HG02840 (cell line): ENCODE results near the gene CEACAM21.
"Not testable (repeated sequence)": the region's sequence is repeated elsewhere in the genome, so short reads cannot be mapped to it uniquely, and the experiment has no call there.

Source experiments
- ATAC-seq: cut with Tn5 transposase; IDR thresholded peaks from one replicate; pipeline ENCODE4 v1.9.1; 2021; ENCODE audit warnings: mild to moderate bottlenecking, moderate library complexity, moderate number of reproducible peaks; ENCODE audit not compliant: unreplicated experiment, low FRiP score

Gene CEACAM21

DNA sequence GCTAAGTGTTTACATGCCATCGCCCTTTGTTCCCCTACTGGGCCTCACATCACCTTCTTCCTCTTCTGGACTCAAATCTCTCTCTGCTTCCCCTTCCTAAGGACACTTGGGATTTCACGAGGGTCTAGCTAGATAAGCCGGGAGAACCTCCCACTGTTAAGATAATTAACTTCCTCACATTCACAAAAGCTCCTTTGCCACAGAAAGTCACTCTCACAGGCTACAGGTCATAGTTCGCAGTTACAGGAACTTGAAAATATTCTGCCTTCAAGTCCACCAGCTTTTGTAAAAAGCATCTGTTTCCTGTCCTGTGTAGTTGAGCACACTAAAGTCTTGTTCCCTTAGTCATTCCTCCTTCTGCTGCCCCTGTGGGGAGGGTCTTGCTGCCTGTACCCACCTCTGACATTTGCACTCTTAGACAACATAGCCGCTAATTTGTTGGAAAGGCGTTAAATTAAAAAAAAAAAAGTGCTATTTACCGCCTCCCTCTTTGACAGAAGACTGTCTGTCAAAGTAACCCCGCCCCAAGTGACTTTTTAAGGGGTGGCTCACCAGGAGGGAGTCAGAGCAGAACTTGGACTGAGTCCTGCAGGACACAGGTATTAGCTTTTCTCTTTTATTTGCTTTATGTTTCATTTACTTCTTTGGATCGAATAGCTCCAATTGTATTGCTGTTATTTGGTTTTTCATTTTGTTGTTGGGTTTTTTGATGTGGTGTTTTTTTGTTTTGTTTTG, 26.8 kb upstream of the CEACAM21 start:
- no peak for ATAC-seq

DNA sequence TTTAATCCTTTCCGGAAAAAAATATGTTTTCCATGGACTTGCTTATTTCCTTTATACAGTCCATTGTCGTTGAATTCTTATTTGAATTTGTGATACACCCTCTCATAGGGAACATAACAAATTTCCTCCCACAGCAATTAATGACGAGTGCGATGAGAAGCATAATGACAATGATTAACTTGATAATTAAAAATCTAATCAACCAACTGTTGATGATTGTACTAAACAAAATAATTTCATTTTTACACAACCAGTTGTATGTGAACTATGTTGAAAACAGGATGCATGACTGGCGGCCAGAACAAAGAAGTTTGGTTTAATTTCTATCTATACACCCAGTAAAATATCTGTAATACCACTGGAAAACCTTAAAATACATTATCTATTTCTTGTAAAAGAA, 26.1 kb upstream of the CEACAM21 start:
- ATAC-seq, result no peak

DNA sequence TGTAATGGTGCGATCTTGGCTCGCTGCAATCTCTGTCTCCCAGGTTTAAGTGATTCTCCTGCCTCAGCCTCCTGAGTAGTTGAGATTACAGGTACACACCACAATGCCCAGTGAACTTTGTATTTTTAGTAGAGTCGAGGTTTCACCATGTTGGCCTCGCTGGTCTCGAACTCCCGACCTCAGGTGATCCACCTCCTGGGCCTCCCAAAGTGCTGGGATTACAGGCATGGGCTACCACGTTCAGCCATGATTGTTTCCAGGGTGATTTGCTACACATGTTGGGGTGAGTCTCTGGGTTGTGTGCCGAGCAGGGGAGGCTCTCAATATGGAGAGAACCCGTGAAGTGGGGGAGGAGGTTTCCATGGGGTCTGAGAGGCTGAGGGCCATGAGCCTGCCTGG, 24.8 kb upstream of the CEACAM21 start:
- no peak for ATAC-seq

DNA sequence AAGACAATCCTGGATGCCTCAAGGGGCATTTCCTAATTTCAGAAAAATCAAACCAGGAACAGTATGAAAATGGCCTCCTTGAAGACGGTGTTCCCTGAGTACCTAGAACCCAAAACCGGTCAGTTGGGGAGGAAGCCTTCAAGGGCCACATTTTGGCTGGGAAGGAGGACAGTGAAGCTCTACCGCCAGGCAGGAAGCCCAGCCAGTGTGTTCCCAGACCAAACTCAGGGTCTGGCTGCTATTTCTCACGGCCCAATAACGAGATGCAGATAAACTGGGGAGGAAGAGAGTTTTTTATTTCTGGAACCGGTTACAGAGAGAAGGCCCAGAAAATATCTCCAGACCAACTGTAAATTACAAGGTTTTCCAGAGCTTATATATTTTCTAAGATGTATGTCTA, 24.3 kb upstream of the CEACAM21 start:
- no peak for ATAC-seq

DNA sequence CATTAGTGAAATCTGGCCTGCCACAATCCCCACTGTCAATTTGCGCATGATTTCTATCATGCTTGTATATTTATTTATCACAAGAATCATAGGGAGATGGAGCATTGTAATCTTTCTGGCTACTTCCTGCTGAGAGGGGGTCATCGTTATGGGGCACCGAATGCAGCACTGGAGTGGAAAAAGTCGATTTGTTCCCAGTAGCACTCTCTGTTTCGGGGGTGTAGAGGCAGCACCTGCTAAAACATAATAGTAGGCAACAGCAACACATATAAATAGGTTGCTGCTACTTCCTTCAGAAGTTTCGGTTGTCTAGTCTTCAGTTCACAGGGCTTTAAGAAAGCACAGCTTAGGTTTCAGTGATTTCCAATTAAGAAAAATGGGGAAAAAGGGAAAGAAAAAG, 23.4 kb upstream of the CEACAM21 start:
- no peak for ATAC-seq

DNA sequence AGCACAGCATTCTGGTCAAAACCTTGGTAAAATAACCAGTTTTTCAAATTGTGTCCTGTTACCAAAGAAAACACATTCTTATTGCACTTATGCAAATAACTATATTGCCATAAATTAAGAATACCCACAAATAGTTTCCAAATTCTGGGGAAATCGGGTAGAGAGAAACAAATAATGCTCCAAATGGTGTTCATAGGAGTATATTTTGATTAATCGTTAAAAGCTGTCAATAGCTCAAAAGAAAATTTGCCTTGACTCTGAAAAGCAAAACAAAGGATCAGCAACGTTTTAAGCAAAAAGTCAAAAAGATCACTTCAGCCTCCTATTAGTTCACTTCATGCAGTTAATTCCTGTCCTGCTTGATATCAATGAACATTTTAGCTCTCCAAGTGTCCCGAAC, 22.2 kb upstream of the CEACAM21 start:
- ATAC-seq, result no peak

DNA sequence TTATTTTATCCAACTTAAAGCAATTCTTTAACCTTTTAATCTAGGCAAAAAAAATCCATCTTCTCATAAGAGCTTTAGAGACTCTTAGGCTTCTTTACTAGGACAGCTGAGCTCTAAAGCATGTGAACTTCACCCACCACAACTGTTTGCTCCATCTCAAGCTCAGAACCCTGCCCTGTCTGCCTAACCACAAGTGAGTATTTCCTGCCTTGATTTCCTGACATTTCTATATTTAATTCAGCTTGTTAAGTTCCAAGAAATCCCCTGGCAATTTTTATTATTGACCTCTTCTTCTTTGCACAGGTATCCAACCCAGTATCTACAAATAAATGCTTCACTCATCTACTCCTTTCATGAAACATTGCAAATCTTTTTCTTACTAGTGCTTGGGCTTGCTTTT, 21.1 kb upstream of the CEACAM21 start:
- no peak for ATAC-seq

DNA sequence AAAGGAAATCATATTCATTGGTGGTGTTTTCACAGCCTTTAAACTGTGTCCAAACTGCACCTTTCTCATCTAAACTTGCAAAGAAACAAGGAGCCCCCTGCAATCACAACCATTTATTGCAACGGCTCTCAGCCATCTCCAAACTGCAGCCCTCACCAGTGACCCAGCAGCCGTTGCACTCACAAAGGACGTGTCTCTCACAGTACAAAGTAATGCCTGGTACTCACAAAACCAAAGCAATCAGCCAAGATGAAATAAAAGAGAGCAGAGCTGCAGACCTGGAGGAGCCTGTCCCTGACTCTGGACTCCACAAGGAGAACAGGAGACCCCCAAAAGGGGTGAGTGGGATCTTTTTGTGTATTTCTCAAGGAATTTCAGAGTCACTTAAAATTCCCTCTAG, 20.2 kb upstream of the CEACAM21 start:
- no peak for ATAC-seq

DNA sequence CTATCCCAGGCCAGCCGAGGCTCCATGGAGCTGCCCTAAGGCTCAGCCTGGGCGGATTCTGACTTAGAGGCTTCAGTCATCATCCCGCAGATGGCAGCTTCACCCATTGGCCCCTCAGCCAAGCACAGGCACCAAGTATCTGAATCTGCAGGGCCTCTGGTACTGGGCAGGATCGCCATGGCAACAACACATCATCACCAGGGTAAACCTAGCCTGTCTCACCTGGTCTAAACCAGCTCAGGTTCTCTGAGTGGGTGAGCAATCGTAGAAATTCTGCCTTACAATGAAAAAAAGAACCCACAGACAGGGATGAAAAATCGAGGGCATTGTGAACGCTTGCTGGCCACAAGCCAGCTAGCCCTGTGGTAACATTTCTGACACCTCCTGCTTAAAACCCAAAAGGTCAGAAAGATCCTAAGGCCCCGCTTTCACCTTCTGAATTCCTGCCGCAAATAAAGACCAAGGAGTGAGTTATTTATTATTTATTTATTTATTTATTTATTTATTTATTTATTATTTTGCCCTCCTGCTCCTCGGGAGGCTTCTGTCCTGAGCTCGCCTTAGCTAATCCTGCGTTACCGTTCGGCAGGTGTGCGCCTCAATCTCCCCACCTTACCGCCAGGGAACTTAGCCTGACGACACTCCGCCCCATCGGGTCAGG, 12.0 kb upstream of the CEACAM21 start:
- ATAC-seq, result no peak

DNA sequence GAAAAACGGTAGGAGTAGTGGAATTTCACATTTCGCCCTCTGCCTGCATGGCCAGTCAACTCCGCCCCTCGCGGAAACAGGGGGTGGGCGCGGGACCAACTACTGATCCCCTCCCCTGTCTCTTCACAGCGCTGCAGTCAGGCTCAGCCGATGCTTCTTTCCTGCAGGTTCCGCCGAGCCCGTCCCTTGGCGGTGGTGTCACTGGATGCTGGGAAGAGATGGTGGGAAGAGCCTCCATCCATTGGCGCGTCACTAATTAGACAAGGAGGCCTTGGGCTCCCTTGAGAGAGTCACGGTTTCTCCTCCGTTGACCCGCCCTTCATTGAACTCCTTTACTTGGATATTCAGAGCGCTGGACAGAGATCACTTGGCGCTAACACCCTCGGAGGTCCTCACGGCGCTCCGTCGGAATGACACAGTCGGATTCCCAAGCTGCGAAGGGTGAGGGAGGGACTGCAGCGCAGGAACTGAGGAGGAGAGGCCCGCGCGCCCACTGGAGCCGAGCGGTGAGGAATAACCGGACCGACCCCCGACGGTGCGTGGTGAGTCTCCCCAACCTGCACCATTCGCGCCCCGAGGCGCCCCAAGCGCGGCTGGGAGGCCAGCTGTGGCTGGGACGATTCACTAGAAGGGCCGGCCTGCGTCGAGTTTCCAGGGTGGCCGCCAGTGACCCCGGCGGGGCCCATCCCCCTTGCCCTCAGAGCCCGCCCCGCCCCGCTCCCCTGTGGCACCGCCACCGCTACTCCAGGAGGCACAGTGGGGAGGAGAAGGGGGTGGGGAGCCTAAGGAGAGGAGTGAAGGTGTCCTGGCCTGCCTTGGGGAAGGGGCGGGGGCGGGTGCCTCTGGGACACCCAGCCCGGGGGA, 11.2 kb upstream of the CEACAM21 start:
- no peak for ATAC-seq

DNA sequence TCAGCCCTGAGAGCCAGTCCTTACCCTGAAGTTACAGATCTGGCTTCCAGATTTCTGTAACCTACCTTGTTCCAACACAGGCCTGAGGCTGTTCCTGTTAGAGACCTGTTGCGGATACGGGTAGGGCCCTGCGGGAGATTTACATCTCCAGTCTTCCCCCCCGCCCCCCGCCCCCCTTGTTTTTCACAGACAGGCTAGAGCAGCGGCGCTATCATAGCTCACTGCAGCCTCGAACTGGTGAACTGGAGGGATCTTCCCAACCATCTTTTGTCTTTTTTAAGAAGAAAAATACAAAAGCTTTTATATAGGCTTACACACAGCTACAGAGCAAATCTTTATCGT, 10.6 kb upstream of the CEACAM21 start:
- no peak for ATAC-seq

DNA sequence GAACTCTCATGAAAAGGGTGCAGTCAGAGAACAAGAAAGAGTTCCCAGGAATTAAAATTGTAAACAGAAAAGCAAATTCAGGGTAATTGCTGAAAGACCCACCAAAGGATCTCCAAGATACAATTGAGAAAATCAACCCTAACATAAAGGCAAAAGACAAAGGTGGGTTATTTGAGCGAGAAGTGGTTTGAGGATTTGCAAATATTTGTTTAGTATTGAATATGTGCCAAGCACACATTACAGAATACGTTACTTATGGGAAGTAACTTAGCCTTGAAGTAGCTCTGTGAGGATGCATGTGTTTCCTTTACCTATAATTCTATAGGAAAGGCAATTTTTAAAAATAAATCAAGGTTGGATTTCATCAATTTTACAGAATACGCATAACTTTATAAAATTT, 10.0 kb upstream of the CEACAM21 start:
- no peak for ATAC-seq

DNA sequence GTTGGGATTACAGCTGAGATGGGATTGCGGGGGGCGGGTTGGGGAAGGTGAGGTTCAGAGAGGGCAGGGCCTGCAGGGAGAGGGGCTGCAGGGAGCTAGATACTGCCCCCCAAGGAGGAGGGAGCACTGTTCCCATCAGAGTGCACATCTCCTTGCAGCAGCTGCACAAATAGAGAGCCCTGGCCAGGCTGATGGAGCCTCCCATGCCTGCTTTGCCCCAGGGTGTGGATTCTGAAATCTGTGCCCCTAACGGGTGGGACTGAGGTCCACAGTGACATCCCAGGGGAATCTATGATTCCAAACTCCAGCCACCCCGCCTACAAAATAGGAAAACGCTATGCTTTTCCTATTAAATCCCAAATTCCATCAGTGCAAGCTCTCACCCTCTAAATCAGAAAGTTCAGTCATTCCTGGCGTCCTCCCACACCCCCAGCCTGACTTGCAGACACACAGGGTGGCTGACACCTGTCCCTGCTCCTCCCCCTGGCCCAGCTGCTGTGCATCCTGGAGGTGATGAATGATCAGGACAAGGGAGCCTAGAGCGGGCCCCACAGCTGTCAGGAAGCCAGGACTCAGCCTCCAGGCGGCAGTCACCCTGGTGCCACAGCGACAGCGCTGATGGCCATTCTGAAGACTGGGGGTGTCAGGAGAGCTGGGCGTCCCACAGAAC, 6.3 kb upstream of the CEACAM21 start:
- no peak for ATAC-seq

DNA sequence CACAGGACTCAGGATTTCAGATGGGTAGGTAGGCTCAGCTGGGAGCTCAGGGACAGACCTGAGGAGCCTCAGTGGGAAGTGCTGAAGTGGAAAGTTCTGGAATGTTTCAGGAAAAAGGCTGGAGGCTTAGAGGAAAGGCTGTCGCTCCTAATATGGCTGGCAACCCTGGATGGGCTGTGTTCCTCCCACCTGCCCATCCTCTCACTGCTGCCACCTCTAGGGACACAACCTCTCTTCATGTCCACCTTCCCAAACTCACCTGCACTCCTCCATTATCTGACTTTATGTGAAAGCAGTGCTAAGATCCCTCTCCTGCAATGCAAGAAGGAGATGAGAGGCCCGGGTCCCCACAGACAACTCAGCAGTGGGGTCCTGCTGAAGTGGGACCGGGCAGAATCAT, 5.8 kb upstream of the CEACAM21 start:
- no peak for ATAC-seq

DNA sequence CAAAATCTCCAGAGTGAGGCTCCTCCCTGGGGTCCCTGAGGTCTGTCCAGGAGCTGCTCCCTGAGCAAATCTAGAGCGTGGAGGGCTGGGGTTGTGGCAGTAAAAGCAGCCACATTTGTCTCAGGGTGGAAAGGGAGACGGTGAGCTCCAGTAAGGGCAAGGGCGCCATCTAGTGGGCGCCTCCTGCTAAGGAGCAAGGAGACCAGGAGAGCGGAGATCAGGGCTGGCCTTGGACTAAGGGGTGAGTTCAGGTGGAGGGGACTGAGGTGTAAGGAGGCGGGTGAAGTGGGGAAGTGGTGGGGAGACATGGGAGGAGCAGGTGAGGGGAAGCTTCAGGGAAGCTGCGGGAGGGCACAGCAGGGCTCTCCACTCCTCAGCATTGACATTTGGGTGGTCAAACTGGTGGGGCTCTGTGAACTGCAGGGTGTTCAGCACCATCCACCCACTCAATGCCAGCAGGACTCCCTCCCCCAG, 5.3 kb upstream of the CEACAM21 start:
- ATAC-seq, result no peak

DNA sequence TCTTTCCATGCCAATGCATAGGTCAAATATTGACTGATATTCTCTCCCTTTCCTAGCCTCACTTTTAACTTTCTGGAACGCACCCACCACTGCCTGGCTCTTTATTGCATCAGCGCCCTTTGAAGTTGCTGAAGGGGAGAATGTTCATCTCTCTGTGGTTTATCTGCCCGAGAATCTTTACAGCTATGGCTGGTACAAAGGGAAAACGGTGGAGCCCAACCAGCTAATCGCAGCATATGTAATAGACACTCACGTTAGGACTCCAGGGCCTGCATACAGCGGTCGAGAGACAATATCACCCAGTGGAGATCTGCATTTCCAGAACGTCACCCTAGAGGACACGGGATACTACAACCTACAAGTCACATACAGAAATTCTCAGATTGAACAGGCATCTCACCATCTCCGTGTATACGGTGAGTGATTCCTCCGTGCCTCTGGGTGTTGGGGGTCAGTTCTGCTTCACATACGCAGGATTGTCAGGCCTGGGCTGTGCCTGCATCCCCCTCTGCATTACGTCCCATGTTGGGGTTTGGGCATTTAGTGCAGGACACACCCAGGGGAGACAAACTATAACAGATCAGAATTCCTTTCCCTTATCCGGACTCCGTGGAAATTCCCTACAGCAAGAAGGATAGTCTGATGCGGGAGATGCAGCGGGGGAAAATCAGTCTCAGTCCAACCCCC, 1.3 kb downstream of the CEACAM21 start:
- no peak for ATAC-seq

DNA sequence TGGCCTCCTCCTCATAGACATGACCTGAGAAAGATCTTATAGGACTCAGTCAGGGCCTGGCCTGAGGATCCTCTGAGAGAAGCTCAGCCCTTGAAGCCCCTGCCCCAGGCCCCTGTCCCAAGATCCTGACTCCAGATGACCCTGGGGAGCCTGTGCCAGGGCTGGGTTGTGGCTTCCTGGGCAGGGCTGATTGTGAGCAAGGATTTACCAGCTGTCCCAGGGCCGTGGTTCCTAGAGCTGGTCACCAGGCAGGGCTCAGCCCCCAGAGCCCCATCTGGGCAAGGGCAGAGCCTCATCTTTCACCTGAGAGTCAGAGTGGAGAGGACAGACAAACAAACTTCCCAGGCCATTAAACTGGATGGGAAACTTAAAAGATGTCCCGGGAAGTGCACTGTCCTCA, 1.9 kb downstream of the CEACAM21 start:
- ATAC-seq, result no peak

DNA sequence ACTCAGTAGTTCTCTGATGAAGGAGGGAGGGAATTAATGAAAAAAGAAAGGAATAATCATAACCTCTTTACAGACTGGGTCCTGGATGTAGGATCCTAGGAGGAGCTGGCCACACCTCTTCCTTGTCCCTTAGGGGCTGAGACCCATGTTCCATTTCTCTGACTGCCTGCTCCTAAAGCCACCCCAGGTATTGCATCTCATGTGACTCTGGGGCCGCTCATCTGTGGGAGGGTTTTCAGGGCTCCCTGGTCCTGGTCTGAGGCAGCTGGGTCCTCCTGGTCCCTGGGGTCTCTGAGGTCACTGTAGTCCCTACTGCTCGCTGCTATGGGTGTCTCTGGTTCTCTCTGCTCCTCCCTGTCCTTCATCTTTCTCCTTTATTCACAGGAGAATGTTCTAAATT, 2.9 kb downstream of the CEACAM21 start:
- no peak for ATAC-seq

DNA sequence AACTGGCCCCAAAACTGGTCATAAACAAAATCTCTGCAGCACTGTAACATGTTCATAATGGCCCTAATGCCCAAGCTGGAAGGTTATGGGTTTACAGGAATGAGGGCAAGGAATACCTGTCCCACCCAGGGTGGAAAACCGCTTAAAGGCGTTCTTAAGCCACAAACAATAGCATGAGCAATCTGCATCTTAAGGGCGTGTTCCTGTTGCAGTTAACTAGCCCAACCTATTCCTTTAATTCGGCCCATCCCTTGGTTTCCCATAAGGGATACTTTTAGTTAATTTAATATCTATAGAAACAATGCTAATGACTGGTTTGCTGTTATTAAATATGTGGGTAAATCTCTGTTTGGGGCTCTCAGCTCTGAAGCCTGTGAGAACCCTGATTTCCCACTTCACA, 5.1 kb downstream of the CEACAM21 start:
- ATAC-seq, result not testable (repeated sequence)

DNA sequence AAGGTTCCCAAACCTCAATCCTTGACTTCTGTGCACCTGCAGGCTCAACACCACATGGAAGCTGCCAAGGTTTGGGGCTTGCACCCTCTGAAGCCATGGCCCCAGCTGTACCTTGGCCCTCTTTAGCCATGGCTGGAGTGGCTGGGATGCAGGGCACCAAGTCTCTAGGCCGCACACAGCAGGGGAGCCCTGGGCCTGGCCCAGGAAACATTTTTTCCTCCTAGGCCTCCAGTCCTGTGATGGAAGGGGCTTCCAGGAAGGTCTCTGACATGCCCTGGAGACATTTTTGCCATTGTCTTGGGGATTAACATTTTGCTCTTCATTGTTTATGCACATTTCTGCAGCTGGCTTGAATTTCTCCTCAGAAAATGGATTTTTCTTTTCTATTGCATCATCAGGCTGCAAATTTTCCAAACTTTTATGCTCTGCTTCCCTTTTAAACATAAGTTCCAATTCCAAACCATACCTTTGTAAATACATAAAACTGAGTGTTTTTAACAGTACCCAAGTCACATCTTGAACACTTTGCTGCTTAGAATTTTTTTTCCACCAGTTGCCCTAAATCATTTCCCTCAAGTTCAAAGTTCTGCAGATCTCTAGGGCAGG, 6.7 kb downstream of the CEACAM21 start:
- not testable (repeated sequence) for ATAC-seq
